ENCODE results near the gene PRRT3.
"Not testable (repeated sequence)": the region's sequence is repeated elsewhere in the genome, so short reads cannot be mapped to it uniquely, and the experiment has no call there.

Gene PRRT3

DNA sequence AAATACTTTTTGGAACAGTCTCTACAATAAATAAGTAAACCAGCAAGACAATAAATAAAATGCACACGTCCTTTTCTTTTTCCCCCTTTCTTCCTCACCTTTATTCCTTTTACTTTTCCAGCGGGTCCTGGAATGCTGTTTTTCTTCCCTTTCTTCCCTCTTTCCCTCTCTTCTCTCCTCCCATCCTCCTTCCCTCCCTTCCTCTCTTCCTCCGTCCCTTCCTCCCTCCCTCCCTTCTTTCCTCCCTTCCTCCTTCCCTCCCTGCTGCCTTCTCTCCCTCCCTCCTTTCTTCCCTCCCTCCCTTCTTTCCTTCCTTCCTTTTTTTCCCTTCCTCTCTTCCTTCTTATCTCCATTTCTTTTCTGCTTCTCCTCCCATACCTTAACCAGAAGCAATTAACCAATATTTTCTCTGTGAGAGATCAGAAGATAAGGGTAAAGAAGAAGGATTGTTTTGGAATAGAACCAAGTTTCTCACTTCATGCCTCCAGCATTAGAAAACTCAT lies 52.9 kb downstream of the PRRT3 start:
- Histone ChIP-seq H3K27ac (no peak overlapping the region), H3K4me3 (no peak overlapping the region), H3K36me3 (ENCODE audit: insufficient read depth, low read length) (no peaks in the 10 kb centered on the region), H3K9ac (ENCODE audit: insufficient read length) (no peak overlapping the region), H3K9me3 (ENCODE audit: low read depth, low read length) (no peaks in the 10 kb centered on the region)
- TF ChIP-seq EZH2 (IDR thresholded peaks at IDR 0.05): no peak
- TF ChIP-seq POLR2AphosphoS5 (IDR thresholded peaks at IDR 0.05; ENCODE audit: borderline replicate concordance, low read depth, low read length): no peak
- TF ChIP-seq FOXP2 (optimal IDR thresholded peaks at IDR 0.05; ENCODE audit: control extremely low read depth, extremely low read length, insufficient read depth): no peak
- no peak for DNase-seq (ENCODE audit: low read depth, low spot score)

DNA sequence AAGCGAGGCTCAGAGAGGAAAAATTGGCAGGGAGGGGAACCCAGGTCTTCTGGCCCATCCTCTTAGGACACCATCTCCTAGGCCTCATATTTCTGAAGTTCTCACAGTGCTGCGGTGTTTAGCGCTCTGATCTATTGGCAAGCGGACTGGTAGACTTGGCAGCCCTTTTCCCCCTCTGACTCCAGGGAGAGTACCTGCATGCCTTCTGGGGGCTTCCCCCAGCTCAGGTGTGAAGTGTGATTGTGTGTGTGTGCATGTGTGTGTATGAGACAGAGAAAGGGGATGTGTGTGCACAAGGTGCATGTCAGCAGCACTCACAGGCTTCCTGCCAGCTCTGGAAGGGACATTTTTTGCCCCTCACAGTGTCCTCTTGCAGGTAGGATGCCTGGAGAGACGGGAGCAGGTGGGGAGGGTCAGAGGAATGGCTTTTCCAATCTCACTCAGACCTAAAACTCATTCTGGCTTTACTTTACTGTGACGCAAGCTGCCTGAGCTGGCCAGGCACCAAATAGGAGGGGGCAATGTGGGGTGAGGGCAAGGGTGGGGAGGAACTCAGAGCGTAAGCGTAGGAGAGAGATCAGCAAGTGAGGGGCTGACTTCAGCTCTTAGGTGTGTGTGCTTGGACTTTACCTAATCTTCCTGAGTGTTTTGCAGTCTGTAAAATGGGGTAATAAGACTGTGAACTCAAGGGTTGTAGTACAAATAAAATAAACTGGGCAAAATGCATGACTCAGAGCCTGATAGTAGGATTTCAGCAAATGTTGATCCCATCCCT lies 53.6 kb downstream of the PRRT3 start:
- TF ChIP-seq POLR2AphosphoS5 (IDR thresholded peaks at IDR 0.05; ENCODE audit: borderline replicate concordance, low read depth, low read length) (no peak), EZH2 (IDR thresholded peaks at IDR 0.05) (no peak), FOXP2 (optimal IDR thresholded peaks at IDR 0.05; ENCODE audit: control extremely low read depth, extremely low read length, insufficient read depth) (no peak)
- no peak overlapping the region for H3K4me3 ChIP-seq
- no peak overlapping the region for H3K9ac ChIP-seq (ENCODE audit: insufficient read length)
- H3K9me3 ChIP-seq (ENCODE audit: low read depth, low read length): no peaks in the 10 kb centered on the region
- H3K36me3 ChIP-seq (ENCODE audit: insufficient read depth, low read length): no peaks in the 10 kb centered on the region; the same call in 1 of the 2 replicates
- no peak overlapping the region for H3K27ac ChIP-seq
- no peak for DNase-seq (ENCODE audit: low read depth, low spot score)

DNA sequence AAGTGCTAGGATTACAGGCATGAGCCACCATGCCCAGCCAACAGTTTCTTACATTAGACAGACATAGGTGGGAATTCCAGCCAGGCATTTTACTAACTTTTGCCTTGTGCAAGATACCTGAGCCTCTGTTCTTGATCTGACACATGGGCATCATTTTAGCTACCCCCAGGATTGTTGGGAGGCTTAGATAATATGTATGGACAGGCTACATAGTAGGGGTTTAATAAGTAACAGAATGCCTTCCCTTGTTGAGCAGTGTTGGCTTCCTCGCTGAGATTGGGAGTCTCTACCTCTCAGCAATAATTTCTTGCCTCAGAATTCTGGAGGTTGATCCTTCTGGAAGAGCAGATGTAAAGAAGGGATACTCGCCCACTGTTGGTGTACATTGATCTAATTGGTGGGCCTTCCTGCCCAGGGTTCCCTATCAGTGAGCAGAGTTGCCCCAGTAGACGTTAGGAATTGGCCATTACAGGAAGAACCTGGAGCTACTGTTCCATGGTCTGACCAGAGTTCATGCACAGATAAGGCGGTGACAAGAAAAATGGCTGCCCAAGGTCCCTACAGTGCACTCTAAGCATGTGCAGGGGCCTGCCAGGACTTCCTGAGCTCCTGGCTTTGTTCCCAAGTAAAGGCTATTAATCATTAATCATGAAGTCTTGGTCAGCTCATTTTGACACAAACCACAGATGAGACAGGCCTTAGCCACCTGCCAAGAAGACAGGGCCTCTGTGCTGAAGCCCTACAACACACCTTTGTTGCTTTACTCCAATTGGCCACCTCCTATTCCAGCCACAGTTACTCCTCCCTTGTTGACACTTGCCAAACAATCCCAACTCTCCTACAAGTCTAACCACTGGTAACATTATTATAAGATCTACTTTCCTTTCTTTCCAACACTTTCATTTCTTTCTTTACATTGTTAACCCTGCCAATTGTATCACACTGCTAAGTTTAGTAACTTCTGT lies 54.5 kb downstream of the PRRT3 start:
- Histone ChIP-seq H3K27ac (no peak overlapping the region), H3K36me3 (ENCODE audit: insufficient read depth, low read length) (peaks cover 6% of the 10 kb centered on the region; the same call in 1 of the 2 replicates), H3K9ac (ENCODE audit: insufficient read length) (no peak overlapping the region), H3K9me3 (ENCODE audit: low read depth, low read length) (no peaks in the 10 kb centered on the region), H3K4me3 (no peak overlapping the region)
- no peak for DNase-seq (ENCODE audit: low read depth, low spot score)
- TF ChIP-seq POLR2AphosphoS5 (IDR thresholded peaks at IDR 0.05; ENCODE audit: borderline replicate concordance, low read depth, low read length): no peak
- no peak for TF ChIP-seq FOXP2 (optimal IDR thresholded peaks at IDR 0.05; ENCODE audit: control extremely low read depth, extremely low read length, insufficient read depth)
- TF ChIP-seq EZH2 (IDR thresholded peaks at IDR 0.05): no peak

DNA sequence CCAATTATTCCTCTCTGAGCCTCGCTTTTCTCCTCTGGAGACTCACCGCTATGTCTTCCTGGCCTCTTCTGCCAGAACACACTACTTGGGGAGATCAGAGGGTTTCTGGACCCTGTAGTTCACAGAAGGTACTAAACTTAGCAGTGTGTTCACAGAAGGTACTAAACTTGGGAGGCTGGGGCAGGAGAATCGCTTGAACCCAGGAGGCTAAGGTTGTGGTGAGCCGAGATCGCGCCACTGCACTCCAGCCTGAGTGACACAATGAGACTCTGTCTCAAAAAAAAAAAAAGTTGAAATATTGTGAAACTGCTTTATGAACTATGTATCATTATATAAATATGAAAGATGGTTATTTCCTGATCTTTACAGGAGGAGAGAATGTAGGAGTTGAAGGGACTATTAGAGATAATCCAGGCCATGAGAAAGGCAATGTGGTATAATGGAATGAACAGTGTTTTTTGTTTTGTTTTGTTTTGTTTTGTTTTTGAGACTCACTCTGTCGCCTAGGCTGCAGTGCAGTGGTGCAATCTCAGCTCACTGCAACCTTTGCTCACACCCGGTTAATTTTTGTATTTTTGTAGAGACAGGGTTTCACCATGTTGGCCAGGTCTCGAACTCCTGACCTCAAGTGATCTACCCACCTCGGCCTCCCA lies 55.3 kb downstream of the PRRT3 start:
- not testable (repeated sequence) for DNase-seq (ENCODE audit: low read depth, low spot score); H3K9me3 ChIP-seq (ENCODE audit: low read depth, low read length); H3K27ac ChIP-seq; H3K4me3 ChIP-seq; H3K9ac ChIP-seq (ENCODE audit: insufficient read length)
- H3K36me3 ChIP-seq (ENCODE audit: insufficient read depth, low read length): peaks cover 10% of the 10 kb centered on the region; the same call in 1 of the 2 replicates

DNA sequence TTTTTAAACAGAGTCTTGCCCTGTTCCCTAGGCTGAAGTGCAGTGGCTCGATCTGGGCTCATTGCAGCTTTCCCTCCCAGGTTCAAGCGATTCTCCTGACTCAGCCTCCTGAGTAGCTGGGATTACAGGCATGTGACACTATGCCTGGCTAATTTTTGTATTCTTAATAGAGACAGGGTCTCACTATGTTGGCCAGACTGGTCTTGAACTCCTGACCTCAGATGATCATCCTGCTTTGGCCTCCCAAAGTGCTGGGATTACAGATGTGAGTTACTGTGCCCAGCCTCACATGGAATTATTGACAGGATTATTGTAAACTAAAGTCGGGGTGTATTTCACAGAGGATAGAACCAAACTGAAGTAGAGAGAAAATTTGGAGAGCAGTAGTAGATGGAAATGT lies 56.5 kb downstream of the PRRT3 start:
- not testable (repeated sequence) for H3K9me3 ChIP-seq (ENCODE audit: low read depth, low read length); DNase-seq (ENCODE audit: low read depth, low spot score); H3K27ac ChIP-seq; H3K4me3 ChIP-seq; H3K9ac ChIP-seq (ENCODE audit: insufficient read length)
- H3K36me3 ChIP-seq (ENCODE audit: insufficient read depth, low read length): peaks cover 10% of the 10 kb centered on the region; the same call in 1 of the 2 replicates

All from SK-N-MC (cell line).